Prostate gland (tissue), 2 donors: ENCODE data around the gene C1orf174.

Experiments
- CTCF ChIP-seq, 4 experiments: fragments of 200-600 bp in 2 of 4; fragments of 450-650 bp in 2 of 4; sonication (generic) in 2 of 4; IDR thresholded peaks; 1 replicate in 3 of 4; 2 replicates in 1 of 4; pipeline ENCODE4 v1.5.1; 2016 to 2019; ENCODE audit warnings: antibody characterized with exemption in 4 of 4, mild to moderate bottlenecking in 2 of 4, moderate library complexity in 2 of 4
- POLR2A ChIP-seq: fragments of 450-650 bp; IDR thresholded peaks from one replicate; pipeline ENCODE4 v1.6.1; 2016; ENCODE audit warnings: antibody characterized with exemption, mild to moderate bottlenecking
- POLR2AphosphoS5 ChIP-seq: sonication (generic); formaldehyde crosslinking; IDR thresholded peaks from one replicate; pipeline ENCODE4 v1.6.1; 2017; ENCODE audit warnings: antibody characterized with exemption

GRCh38 chr1:3945916-3946840 lies 46.1 kb upstream of the C1orf174 start:
- TF ChIP-seq CTCF (IDR thresholded peaks at IDR 0.05) (no peak), POLR2A (no peak), POLR2AphosphoS5 (no peak)
